Panc1 (cell line): ENCODE data around the gene RASSF4. TPM values are rescaled to one million over a fixed set of nuclear protein-coding genes. Genes with fewer than 3 reads are reported as not detected.

Source experiments
- ATAC-seq: fragments of 200-7000 bp; cut with Tn5 transposase; 2 replicates; pipeline ENCODE4 v1.9.1; 2020; ENCODE audit warnings: mild to moderate bottlenecking, moderate library complexity
- BruUV-seq: library from RNA; stranded (reverse); fragments of 400-500 nt; replicated peaks from 2 replicates; lab custom pipeline; 2021; lab: Mats Ljungman, UMichigan
- CTCF ChIA-PET: fragments of 300-600 bp; sonication (Branson Sonifier 250); formaldehyde crosslinking; loops from one replicate; lab custom pipeline; 2022; ENCODE audit warnings: antibody characterized with exemption; lab: Charles Lee
- POLR2A ChIA-PET: fragments of 300-600 bp; sonication (Branson Sonifier 250); formaldehyde crosslinking; loops from one replicate; lab custom pipeline; 2022; ENCODE audit warnings: antibody characterized with exemption; lab: Charles Lee
- DNase-seq: peaks from one replicate; pipeline ENCODE4 v3.0.0-alpha.2; 2010; ENCODE audit warnings: low read depth, low spot score
- H3K27ac ChIP-seq: 2 replicates; pipeline ENCODE4 v1.5.1; 2011; ENCODE audit warnings: mild to moderate bottlenecking, low read length, inconsistent platforms
- H3K27me3 ChIP-seq: fragments of 200-500 bp; sonication (Bioruptor generic); 2 replicates; pipeline ENCODE4 v1.6.0; 2014; ENCODE audit warnings: low read length, inconsistent platforms; ENCODE audit not compliant: control insufficient read depth, insufficient read depth
- H3K36me3 ChIP-seq: fragments of 200-500 bp; sonication (Bioruptor generic); 2 replicates; pipeline ENCODE4 v1.5.1; 2014; ENCODE audit warnings: inconsistent platforms, mild to moderate bottlenecking, low read length, moderate library complexity; ENCODE audit not compliant: control insufficient read depth, insufficient read depth
- H3K4me1 ChIP-seq: 2 replicates; pipeline ENCODE4 v1.5.1; 2011; ENCODE audit warnings: inconsistent platforms, mild to moderate bottlenecking, low read length, moderate library complexity; ENCODE audit not compliant: control insufficient read depth, insufficient read depth
- H3K4me3 ChIP-seq, 2 experiments: 2 replicates each; pipeline ENCODE4 v1.5.1; 2011 to 2012; ENCODE audit warnings: low read depth in 2 of 2, low read length in 2 of 2, mild to moderate bottlenecking in 2 of 2, inconsistent platforms in 1 of 2, moderate library complexity in 1 of 2
- H3K9me3 ChIP-seq: fragments of 200-500 bp; sonication (Bioruptor generic); 2 replicates; pipeline ENCODE4 v1.5.1; 2014; ENCODE audit warnings: low read depth, mild to moderate bottlenecking, inconsistent platforms, low read length, moderate library complexity; ENCODE audit not compliant: control insufficient read depth, insufficient read depth
- POLR2AphosphoS5 ChIP-seq: IDR thresholded peaks from 2 replicates; pipeline ENCODE4 v1.6.1; 2012; ENCODE audit warnings: mild to moderate bottlenecking, low read depth, low read length, moderate library complexity
- SIN3A ChIP-seq: IDR thresholded peaks from 2 replicates; pipeline ENCODE4 v1.6.1; 2012; ENCODE audit warnings: low read depth, mild to moderate bottlenecking, low read length, moderate library complexity, borderline replicate concordance; ENCODE audit not compliant: insufficient read depth
- TCF7L2 ChIP-seq: IDR thresholded peaks from 2 replicates; pipeline ENCODE4 v1.6.1; 2011; ENCODE audit warnings: mild to moderate bottlenecking, low read depth, low read length, inconsistent platforms
- in situ Hi-C: cut with HindIII; loops from 2 replicates; pipeline ENCODE4 v1.10.0; 2016; ENCODE audit warnings: low sequenced_read_pairs, low pct_unique_long_range_greater_than_20kb
- intact Hi-C: fragments of 100-400 bp; cut with micrococcal nuclease; formaldehyde crosslinking; loops from one replicate; pipeline ENCODE4 v1.10.0; 2022; ENCODE audit not compliant: unreplicated experiment
- total RNA-seq: library from RNA; stranded (reverse); gene quantifications from one replicate; pipeline ENCODE4 v1.2.1, GENCODE V29; 2021; ENCODE audit not compliant: unreplicated experiment
- TF ChIP-seq, protein P1 (sequence below), 2 experiments: IDR thresholded peaks; 2 replicates each; pipeline ENCODE4 v1.6.1; 2011 to 2012; ENCODE audit warnings: low read depth in 2 of 2, control low read depth in 1 of 2, low read length in 1 of 2, mild to moderate bottlenecking in 1 of 2, moderate library complexity in 1 of 2; ENCODE audit not compliant: insufficient read depth in 1 of 2
- TF ChIP-seq, protein P2 (sequence below): fragments of 450-650 bp; IDR thresholded peaks from 2 replicates; pipeline ENCODE4 v1.5.1; 2017; ENCODE audit warnings: mild to moderate bottlenecking

RASSF4 gene
- total RNA-seq, 1 experiment from 2014 or later: 13.9 TPM

DNA sequence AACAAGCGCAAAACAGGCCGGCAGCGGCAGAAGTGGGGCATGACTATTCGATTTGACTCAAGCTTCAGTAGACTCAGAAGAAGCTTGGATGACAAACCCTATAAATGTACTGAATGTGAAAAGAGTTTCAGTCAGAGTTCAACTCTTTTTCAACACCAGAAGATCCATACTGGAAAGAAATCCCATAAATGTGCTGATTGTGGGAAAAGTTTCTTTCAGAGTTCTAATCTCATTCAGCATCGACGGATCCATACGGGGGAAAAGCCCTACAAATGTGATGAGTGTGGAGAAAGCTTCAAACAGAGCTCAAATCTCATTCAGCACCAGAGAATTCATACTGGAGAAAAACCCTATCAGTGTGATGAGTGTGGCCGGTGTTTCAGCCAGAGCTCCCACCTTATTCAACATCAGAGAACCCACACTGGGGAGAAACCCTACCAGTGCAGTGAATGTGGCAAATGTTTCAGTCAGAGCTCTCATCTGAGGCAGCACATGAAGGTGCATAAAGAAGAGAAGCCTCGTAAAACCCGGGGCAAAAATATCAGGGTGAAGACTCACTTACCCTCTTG, 43.9 kb downstream of the RASSF4 start:
- ChIA-PET CTCF (interaction anchor here (0.5 kb wide), 1 partner anchor 75 kb away, joined by 3 read pairs; no protein-coding TSS in a partner anchor), POLR2A (interaction anchor here (0.7 kb wide), 1 partner anchor 670 kb away, joined by 4 read pairs; no protein-coding TSS in a partner anchor)
- ATAC-seq (no peak), DNase-seq (no peak)
- Histone ChIP-seq H3K27ac (no peak overlapping the region), H3K4me3 (no peak overlapping the region), H3K36me3 (no peaks in the 10 kb centered on the region; the same call in 1 of the 2 replicates), H3K4me1 (peaks cover 9% of the 10 kb centered on the region; the same call in 1 of the 2 replicates), H3K27me3 (no peaks in the 10 kb centered on the region), H3K9me3 (peaks cover 27% of the 10 kb centered on the region; the same call in 1 of the 2 replicates)
- TF ChIP-seq, protein P1, sequence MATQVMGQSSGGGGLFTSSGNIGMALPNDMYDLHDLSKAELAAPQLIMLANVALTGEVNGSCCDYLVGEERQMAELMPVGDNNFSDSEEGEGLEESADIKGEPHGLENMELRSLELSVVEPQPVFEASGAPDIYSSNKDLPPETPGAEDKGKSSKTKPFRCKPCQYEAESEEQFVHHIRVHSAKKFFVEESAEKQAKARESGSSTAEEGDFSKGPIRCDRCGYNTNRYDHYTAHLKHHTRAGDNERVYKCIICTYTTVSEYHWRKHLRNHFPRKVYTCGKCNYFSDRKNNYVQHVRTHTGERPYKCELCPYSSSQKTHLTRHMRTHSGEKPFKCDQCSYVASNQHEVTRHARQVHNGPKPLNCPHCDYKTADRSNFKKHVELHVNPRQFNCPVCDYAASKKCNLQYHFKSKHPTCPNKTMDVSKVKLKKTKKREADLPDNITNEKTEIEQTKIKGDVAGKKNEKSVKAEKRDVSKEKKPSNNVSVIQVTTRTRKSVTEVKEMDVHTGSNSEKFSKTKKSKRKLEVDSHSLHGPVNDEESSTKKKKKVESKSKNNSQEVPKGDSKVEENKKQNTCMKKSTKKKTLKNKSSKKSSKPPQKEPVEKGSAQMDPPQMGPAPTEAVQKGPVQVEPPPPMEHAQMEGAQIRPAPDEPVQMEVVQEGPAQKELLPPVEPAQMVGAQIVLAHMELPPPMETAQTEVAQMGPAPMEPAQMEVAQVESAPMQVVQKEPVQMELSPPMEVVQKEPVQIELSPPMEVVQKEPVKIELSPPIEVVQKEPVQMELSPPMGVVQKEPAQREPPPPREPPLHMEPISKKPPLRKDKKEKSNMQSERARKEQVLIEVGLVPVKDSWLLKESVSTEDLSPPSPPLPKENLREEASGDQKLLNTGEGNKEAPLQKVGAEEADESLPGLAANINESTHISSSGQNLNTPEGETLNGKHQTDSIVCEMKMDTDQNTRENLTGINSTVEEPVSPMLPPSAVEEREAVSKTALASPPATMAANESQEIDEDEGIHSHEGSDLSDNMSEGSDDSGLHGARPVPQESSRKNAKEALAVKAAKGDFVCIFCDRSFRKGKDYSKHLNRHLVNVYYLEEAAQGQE (IDR thresholded peaks at IDR 0.05; ENCODE audit: insufficient read depth in 1 of 2, low read depth in 2 of 2, low read length in 1 of 2): no peak
- TF ChIP-seq SIN3A (no peak), POLR2AphosphoS5 (no peak), TCF7L2 (no peak)
- TF ChIP-seq, protein P2, sequence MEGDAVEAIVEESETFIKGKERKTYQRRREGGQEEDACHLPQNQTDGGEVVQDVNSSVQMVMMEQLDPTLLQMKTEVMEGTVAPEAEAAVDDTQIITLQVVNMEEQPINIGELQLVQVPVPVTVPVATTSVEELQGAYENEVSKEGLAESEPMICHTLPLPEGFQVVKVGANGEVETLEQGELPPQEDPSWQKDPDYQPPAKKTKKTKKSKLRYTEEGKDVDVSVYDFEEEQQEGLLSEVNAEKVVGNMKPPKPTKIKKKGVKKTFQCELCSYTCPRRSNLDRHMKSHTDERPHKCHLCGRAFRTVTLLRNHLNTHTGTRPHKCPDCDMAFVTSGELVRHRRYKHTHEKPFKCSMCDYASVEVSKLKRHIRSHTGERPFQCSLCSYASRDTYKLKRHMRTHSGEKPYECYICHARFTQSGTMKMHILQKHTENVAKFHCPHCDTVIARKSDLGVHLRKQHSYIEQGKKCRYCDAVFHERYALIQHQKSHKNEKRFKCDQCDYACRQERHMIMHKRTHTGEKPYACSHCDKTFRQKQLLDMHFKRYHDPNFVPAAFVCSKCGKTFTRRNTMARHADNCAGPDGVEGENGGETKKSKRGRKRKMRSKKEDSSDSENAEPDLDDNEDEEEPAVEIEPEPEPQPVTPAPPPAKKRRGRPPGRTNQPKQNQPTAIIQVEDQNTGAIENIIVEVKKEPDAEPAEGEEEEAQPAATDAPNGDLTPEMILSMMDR: no peak
- no TSS peak for BruUV-seq
- in situ Hi-C loops: no loop called here
- intact Hi-C loops: loop anchor here (10.0 kb wide), 1 partner anchor 451 kb away; no protein-coding TSS in a partner anchor

DNA sequence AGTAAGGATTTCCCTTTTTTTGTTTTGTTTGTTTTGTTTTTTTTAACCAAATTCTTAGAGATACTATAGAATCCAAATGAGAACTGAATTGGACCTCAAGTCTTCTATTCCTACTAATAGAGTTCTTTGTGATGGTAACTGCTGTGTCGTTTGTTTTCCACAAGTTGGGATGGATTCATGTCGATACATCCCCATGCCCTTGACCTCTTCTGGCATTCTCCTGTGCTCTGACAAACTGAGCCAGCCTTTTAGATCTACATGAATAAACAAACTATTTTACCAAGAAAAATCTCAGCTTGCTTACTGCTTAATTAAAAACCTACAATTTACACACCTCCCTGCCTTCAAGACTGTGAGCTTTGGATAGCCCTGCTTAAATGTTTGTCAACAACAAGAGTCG, 45.1 kb downstream of the RASSF4 start:
- ATAC-seq: no peak
- BruUV-seq: no TSS peak
- H3K4me3 ChIP-seq: no peak overlapping the region
- POLR2A ChIA-PET: interaction anchor here (0.6 kb wide), 1 partner anchor 231 kb away, joined by 7 read pairs; no protein-coding TSS in a partner anchor
- H3K9me3 ChIP-seq: peaks cover 27% of the 10 kb centered on the region; the same call in 1 of the 2 replicates
- no peak for DNase-seq
- H3K27me3 ChIP-seq: no peaks in the 10 kb centered on the region
- intact Hi-C loops (loop anchor here (5.0 to 10.0 kb wide), 3 partner anchors 72 to 450 kb away; no protein-coding TSS in a partner anchor), in situ Hi-C loops (no loop called here)
- no peak overlapping the region for H3K27ac ChIP-seq
- H3K4me1 ChIP-seq: peaks cover 9% of the 10 kb centered on the region; the same call in 1 of the 2 replicates
- CTCF ChIA-PET: no interaction called here
- H3K36me3 ChIP-seq: no peaks in the 10 kb centered on the region; the same call in 1 of the 2 replicates
- no peak for TF ChIP-seq POLR2AphosphoS5
- TF ChIP-seq, protein P1 (IDR thresholded peaks at IDR 0.05; ENCODE audit: insufficient read depth in 1 of 2, low read depth in 2 of 2, low read length in 1 of 2): no peak
- TF ChIP-seq, protein P2: no peak
- no peak for TF ChIP-seq SIN3A
- TF ChIP-seq TCF7L2: no peak
